ENCODE data around the gene CLCN1.

CLCN1 gene

GRCh38 chr7:143295870-143296269 lies 20.0 kb upstream of the CLCN1 start:
- DNase-seq (ENCODE audit: low spot score): no peak

DNA sequence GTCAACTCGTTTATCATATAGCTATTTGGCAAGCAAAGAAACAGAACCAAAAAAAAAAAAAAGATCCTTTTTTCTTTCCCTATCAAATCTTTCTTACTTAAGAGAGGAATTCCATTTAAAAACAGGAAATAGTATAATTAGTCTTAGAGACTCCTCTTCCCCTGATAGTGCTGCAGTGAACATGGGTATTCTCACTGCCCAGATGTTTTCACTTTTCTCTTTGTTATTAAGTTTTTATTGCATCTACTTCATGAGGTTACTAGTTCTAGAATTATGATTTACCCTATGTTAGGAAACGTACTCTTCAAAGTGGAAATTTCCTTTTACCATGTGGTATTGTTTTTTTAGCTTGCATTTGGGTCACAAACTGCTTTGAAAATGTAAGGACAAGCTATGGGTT lies 19.2 kb upstream of the CLCN1 start:
- no peak for DNase-seq (ENCODE audit: low spot score)

DNA sequence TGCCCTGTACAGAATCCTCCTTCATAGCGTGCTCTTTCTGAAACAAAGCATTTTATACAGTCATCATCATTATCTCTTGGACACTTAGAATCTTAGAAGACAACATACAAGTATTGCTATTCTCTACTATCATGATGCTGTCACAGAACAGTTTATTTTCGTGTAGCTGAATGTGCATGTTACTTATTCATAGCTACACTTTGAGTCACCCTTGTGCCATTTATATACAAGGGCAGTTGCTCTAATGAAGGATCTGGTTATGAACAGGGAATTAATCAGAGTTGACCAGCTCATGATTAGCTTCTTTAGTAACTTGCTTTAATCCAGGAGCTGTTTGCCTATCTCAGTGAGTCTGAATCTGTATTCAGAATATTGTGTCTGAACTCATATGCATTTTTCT lies 16.6 kb upstream of the CLCN1 start:
- DNase-seq (ENCODE audit: low spot score): no peak

GRCh38 chr7:143299840-143300239 lies 16.1 kb upstream of the CLCN1 start:
- DNase-seq (ENCODE audit: low spot score): peak; percentile 47

- DNase-seq (ENCODE audit: low spot score): no peak
These were observed 14.7 kb upstream of the CLCN1 start for GRCh38 chr7:143300959-143301935.

- DNase-seq (ENCODE audit: low spot score): no peak
These were observed 12.2 kb upstream of the CLCN1 start for GRCh38 chr7:143303733-143304132.

DNA sequence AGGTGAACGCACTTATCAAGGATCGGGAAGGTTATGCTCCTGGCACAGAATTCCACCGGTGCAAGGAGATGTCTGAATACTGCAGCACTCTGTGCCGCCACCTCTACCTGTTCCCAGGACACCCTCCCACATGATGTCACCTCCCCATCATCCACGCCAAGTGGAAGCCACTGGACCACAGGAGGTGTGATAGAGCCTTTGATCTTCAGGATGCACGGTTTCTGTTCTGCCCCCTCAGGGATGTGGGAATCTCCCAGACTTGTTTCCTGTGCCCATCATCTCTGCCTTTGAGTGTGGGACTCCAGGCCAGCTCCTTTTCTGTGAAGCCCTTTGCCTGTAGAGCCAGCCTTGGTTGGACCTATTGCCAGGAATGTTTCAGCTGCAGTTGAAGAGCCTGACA lies 11.0 kb upstream of the CLCN1 start:
- no peak for DNase-seq (ENCODE audit: low spot score)

- DNase-seq (ENCODE audit: low spot score): peak; percentile 53
These were observed 10.4 kb upstream of the CLCN1 start for GRCh38 chr7:143305423-143306070.

DNA sequence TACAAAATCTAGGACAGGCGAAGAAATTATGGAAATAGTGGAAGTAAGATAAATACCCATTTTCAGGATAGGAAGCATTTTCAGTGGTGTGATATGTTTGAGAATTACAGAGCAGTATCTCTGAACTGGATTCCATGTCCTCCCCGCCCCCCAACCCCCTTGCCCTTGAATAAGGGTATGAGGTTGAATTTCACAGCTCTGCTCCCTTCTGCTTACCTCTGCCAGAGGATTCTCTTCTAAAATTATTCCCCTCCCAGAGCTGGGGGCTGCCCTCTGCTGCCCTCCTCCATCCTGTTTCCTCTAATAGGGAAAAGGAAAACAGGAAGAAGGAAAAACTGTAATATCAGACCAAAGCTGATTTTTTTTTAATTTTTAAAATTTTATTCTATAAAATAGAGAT lies 7.3 kb upstream of the CLCN1 start:
- DNase-seq (ENCODE audit: low spot score): no peak

GRCh38 chr7:143314127-143314526 lies 1.8 kb upstream of the CLCN1 start:
- DNase-seq (ENCODE audit: low spot score): no peak

- DNase-seq (ENCODE audit: low spot score): no peak
These were observed 581 bp downstream of the CLCN1 start for GRCh38 chr7:143316492-143316891.

DNA sequence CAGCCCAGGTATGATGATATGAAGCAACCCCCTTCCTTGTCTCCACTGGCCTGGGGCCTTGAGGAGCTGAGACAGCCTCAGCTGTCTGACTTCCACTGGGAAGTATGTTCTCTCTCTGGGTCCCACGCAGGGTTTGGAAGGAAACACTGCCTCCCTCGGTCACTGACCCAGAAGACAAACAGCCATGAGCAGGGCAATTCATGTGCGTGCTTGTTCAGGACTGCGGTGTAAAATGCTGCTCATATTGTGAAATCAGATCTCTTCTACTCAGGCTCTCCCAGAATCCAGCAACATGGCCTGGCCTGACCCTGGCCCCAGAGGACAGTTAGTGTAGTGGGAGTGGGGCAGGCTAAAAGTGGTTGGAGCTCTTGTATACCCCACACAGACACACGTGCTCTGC lies 2.8 kb downstream of the CLCN1 start:
- DNase-seq (ENCODE audit: low spot score): peak; percentile 60

DNA sequence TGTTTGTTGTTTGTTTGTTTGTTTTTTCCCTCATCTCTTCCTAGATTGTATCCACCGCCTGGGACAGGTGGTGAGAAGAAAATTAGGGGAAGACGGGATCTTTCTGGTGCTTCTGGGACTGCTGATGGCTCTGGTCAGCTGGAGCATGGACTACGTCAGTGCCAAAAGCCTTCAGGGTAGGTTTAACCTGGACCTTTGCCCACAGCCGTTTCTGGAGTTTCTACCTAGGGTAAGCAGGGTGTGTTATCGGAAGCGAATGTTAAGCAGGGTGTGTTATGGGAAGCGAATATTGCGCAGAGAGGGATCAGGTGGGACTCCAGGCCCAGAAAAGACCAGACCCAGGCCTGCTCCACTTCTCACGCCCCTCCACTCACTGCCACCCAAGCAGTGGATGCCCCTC lies 4.7 kb downstream of the CLCN1 start:
- DNase-seq (ENCODE audit: low spot score): no peak

DNA sequence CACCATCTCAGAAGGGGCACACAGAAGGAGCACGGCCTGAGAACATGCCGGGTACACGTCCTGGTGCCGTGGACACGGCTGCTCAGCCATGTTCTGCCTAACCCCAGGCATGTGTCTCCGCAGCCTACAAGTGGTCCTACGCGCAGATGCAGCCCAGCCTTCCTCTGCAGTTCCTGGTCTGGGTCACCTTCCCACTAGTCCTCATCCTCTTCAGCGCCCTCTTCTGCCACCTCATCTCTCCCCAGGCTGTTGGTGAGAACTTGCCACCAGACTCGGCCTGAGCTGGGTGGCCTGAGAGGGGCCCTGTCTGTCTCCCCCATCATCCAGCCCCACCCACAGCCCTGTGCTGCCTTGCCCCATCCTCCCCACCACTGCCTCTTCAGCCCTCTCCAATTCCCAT lies 5.3 kb downstream of the CLCN1 start:
- DNase-seq (ENCODE audit: low spot score): no peak

DNA sequence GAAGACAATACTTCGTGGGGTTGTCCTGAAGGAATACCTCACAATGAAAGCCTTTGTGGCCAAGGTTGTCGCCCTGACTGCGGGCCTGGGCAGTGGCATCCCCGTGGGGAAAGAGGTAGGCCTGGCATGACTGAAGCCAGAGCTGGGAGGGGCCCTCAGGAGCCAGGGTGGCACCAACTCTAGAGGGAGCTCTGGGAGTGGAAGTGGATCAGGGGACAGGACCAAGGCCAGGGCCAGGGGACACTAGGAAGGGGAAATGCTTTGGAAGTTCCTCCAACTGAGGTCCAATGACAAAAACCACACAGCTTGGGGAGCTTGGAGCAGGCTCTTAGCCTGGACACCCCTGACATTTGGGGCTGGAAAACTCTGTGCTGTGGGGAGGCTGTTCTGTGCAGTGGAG lies 5.8 kb downstream of the CLCN1 start:
- DNase-seq (ENCODE audit: low spot score): no peak

- no peak for DNase-seq (ENCODE audit: low spot score)
These were observed 7.1 kb downstream of the CLCN1 start for GRCh38 chr7:143322760-143323633.

DNA sequence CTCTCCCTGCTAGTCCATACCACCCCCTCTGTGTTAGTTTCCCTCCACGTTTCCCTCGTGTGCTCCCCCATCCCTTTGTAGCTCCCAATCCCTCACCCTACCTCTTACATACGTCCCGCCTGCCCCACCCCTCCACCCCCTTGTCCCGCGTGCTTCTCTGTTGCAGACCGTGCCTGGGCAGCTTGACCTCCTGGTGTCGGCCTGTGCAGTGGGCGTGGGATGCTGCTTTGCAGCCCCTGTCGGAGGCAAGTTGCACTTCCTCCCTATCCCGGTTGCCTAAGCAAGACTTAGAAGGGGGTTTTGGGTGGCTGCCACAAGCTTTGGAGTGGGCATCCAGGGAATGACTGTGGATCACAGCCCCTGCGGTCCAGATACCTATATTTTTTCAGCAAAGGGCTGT lies 7.7 kb downstream of the CLCN1 start:
- DNase-seq (ENCODE audit: low spot score): no peak

DNA sequence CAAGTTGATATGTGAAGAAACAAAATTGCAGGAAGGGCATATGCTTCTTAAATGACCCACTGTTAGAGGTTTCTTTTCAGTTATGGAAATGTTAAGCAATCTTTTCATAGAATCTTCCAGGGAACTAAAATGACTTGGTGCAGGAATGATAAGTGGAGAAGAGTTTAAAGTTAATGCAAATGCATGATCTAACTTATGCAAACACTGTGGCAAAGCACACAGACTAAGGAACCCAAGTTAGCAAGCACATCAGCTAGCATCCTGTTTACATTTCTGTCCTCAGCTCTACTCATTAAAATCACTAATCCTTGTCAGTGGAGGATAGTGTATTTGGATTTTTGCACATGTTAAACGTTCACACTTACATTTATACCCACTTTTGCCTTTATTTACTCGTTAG lies 9.3 kb downstream of the CLCN1 start:
- no peak for DNase-seq (ENCODE audit: low spot score)

DNA sequence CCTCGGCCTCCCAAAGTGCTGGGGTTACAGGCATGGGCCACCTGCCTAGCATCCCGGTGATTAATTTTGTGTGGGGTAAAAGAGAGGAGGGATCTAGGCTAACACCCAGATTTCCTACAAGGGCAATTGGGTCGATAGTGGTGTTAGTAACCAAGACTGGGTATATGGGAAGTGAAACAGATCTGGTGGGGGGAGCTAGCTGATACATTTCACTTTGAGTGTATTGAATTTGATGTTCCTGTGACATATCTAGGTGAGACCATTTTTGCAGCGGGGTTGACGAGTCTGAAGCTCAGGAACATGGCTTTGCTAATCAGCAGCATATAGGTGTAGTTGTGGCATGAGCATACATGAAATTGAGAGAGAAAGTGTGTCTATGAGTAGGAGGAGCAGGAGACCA lies 12.0 kb downstream of the CLCN1 start:
- DNase-seq (ENCODE audit: low spot score): no peak

- DNase-seq (ENCODE audit: low spot score): no peak
These were observed 13.7 kb downstream of the CLCN1 start for GRCh38 chr7:143329471-143330170.

- DNase-seq (ENCODE audit: low spot score): no peak
These were observed 15.4 kb downstream of the CLCN1 start for GRCh38 chr7:143331179-143331801.

Measured in HuH-7.5 (cell line).